K562 (cell line): ENCODE measurements around the gene TRNP1. TPM values are rescaled to one million over a fixed set of nuclear protein-coding genes. Genes with fewer than 3 reads are reported as not detected.
A peak's percentile ranks its signal among the peaks of the same experiment; 100 is the strongest.

Experiments used
- ADNP ChIP-seq: fragments of 200-800 bp; sonication (Bioruptor generic); IDR thresholded peaks from 2 replicates; pipeline ENCODE4 v1.6.1; 2016; ENCODE audit warnings: missing genetic modification characterization, missing compliant biosample characterization
- BCOR ChIP-seq: fragments of 450-650 bp; IDR thresholded peaks from 2 replicates; pipeline ENCODE4 v1.6.1; 2016
- CBX1 ChIP-seq: sonication (generic); IDR thresholded peaks from 2 replicates; pipeline ENCODE4 v1.6.1; 2016; ENCODE audit warnings: antibody characterized with exemption, low read depth, mild to moderate bottlenecking
- CHD4 ChIP-seq: fragments of 200-600 bp; sonication (generic); IDR thresholded peaks from 3 replicates; pipeline ENCODE4 v1.6.1; 2012; ENCODE audit warnings: low read depth, mild to moderate bottlenecking, mixed read lengths, low read length, inconsistent platforms; ENCODE audit not compliant: insufficient read depth, insufficient replicate concordance, poor library complexity, severe bottlenecking
- CREB1 ChIP-seq, 2 experiments: sonication (generic) in 1 of 2; formaldehyde crosslinking in 1 of 2; IDR thresholded peaks; 2 replicates each; pipeline versions ENCODE4 v1.6.1 to v1.8.0; 2012 to 2022; ENCODE audit warnings: inconsistent platforms in 1 of 2, mild to moderate bottlenecking in 1 of 2, missing genetic modification reagents in 1 of 2, moderate library complexity in 1 of 2
- CREM ChIP-seq: IDR thresholded peaks from 2 replicates; pipeline ENCODE4 v1.6.1; 2014; ENCODE audit warnings: antibody characterized with exemption, low read depth
- KDM1A ChIP-seq, 2 experiments: fragments of 450-650 bp; IDR thresholded peaks; 2 replicates each; pipeline ENCODE4 v1.6.1; 2016; ENCODE audit warnings: mild to moderate bottlenecking in 2 of 2
- PURB ChIP-seq: sonication (generic); formaldehyde crosslinking; IDR thresholded peaks from 2 replicates; pipeline ENCODE4 v1.9.0; 2021; ENCODE audit warnings: low read depth, mild to moderate bottlenecking, missing genetic modification reagents
- RBM25 ChIP-seq: fragments of 200-400 bp; formaldehyde crosslinking; IDR thresholded peaks from 2 replicates; pipeline ENCODE4 v1.6.1; 2018; ENCODE audit warnings: low read length, low read depth, moderate library complexity; ENCODE audit not compliant: severe bottlenecking
- SMARCA5 ChIP-seq: fragments of 450-650 bp; IDR thresholded peaks from 2 replicates; pipeline ENCODE4 v1.6.1; 2016
- TEAD4 ChIP-seq, 2 experiments: sonication (generic) in 1 of 2; formaldehyde crosslinking in 1 of 2; IDR thresholded peaks; 2 replicates each; pipeline versions ENCODE4 v1.6.1 to v1.8.0; 2012 to 2022; ENCODE audit warnings: borderline replicate concordance in 1 of 2, inconsistent platforms in 1 of 2, low read length in 1 of 2, mild to moderate bottlenecking in 1 of 2, missing genetic modification reagents in 1 of 2
- ZNF551 ChIP-seq: fragments of 250-450 bp; sonication (Bioruptor Pico); IDR thresholded peaks from 2 replicates; pipeline ENCODE4 v1.5.0; 2021; ENCODE audit warnings: mild to moderate bottlenecking, moderate library complexity
- polyA plus RNA-seq, 8 experiments: library from polyadenylated mRNA; depleted of rRNA in 4 of 8; stranded (reverse) in 5 of 8; unstranded in 3 of 8; fragments of >200 nt; fragmentation: Nextera tagmentation in 2 of 8; fragmentation: Illumina TruSeq in 1 of 8; extraction: Ambion mirVana in 2 of 8; extraction: Trizol in 1 of 8; gene quantifications; 2 replicates each; pipeline versions ENCODE4 v1.2.1 to v1.2.3, GENCODE V29; 2011 to 2014; ENCODE audit warnings: inconsistent platforms in 1 of 8, missing spikeins in 1 of 8
- total RNA-seq, 7 experiments: library from RNA; depleted of rRNA in 6 of 7; stranded (reverse); fragments of >200 nt in 6 of 7; fragmentation: Illumina TruSeq in 2 of 7; extraction: Trizol in 2 of 7; gene quantifications; 2 replicates each; pipeline versions ENCODE4 v1.2.1 to v1.2.3, GENCODE V29; 2011 to 2021; ENCODE audit warnings: low replicate concordance in 1 of 7
- TF ChIP-seq, protein P1 (sequence below), 2 experiments: fragments of 200-800 bp in 1 of 2; sonication (Bioruptor generic) in 1 of 2; sonication (generic) in 1 of 2; formaldehyde crosslinking in 1 of 2; IDR thresholded peaks in 1 of 2; conservative IDR thresholded peaks in 1 of 2; 2 replicates each; pipeline versions ENCODE4 v1.5.0 to v1.6.1; 2016 to 2020; ENCODE audit warnings: missing compliant biosample characterization in 1 of 2, missing genetic modification characterization in 1 of 2, missing genetic modification reagents in 1 of 2
- TF ChIP-seq, protein P2 (sequence below): sonication (generic); formaldehyde crosslinking; IDR thresholded peaks from 2 replicates; pipeline ENCODE4 v1.8.0; 2023; ENCODE audit warnings: missing genetic modification reagents, mild to moderate bottlenecking, borderline replicate concordance

TRNP1 gene
- total and polyA plus RNA-seq, 9 of the 15 experiments (the other 6 are each of a cell fraction or from before 2014, with no cell fraction given): 0.03 to 1.3 (median 0.95) TPM

DNA sequence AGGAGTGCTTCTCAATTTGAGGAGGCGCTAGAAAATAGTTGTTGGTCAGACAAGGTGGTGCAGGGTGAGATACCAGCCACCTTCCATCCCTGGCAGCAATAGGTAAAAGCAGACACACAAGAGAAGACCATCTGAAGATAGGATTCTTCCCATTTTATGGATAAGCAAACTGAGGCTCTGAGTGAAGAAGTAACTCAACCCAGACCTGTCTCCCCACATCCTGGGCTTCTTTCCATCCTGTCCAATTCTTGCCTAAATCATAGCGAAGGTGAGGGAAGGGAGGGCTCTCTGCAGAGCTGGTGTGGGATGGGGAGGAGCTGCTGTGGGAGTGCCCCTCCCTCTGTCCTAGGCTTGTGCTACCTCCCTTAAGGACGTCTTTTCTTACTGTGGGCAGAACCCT is 21.9 kb upstream of the TRNP1 start (continued):
- peak; percentile 97 for TF ChIP-seq RBM25
- no peak for TF ChIP-seq TEAD4 (IDR thresholded peaks at IDR 0.05; ENCODE audit: low read length)
- TF ChIP-seq TEAD4 (CRISPR knock-in tag; IDR thresholded peaks at IDR 0.05; ENCODE audit: borderline replicate concordance): no peak
- no peak for TF ChIP-seq PURB (CRISPR knock-in tag)
- TF ChIP-seq, protein P1, sequence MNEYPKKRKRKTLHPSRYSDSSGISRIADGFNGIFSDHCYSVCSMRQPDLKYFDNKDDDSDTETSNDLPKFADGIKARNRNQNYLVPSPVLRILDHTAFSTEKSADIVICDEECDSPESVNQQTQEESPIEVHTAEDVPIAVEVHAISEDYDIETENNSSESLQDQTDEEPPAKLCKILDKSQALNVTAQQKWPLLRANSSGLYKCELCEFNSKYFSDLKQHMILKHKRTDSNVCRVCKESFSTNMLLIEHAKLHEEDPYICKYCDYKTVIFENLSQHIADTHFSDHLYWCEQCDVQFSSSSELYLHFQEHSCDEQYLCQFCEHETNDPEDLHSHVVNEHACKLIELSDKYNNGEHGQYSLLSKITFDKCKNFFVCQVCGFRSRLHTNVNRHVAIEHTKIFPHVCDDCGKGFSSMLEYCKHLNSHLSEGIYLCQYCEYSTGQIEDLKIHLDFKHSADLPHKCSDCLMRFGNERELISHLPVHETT (CRISPR knock-in tag; conservative IDR thresholded peaks at IDR 0.05 in 1 of 2, IDR thresholded peaks at IDR 0.05 in 1 of 2): no peak
- TF ChIP-seq, protein P2, sequence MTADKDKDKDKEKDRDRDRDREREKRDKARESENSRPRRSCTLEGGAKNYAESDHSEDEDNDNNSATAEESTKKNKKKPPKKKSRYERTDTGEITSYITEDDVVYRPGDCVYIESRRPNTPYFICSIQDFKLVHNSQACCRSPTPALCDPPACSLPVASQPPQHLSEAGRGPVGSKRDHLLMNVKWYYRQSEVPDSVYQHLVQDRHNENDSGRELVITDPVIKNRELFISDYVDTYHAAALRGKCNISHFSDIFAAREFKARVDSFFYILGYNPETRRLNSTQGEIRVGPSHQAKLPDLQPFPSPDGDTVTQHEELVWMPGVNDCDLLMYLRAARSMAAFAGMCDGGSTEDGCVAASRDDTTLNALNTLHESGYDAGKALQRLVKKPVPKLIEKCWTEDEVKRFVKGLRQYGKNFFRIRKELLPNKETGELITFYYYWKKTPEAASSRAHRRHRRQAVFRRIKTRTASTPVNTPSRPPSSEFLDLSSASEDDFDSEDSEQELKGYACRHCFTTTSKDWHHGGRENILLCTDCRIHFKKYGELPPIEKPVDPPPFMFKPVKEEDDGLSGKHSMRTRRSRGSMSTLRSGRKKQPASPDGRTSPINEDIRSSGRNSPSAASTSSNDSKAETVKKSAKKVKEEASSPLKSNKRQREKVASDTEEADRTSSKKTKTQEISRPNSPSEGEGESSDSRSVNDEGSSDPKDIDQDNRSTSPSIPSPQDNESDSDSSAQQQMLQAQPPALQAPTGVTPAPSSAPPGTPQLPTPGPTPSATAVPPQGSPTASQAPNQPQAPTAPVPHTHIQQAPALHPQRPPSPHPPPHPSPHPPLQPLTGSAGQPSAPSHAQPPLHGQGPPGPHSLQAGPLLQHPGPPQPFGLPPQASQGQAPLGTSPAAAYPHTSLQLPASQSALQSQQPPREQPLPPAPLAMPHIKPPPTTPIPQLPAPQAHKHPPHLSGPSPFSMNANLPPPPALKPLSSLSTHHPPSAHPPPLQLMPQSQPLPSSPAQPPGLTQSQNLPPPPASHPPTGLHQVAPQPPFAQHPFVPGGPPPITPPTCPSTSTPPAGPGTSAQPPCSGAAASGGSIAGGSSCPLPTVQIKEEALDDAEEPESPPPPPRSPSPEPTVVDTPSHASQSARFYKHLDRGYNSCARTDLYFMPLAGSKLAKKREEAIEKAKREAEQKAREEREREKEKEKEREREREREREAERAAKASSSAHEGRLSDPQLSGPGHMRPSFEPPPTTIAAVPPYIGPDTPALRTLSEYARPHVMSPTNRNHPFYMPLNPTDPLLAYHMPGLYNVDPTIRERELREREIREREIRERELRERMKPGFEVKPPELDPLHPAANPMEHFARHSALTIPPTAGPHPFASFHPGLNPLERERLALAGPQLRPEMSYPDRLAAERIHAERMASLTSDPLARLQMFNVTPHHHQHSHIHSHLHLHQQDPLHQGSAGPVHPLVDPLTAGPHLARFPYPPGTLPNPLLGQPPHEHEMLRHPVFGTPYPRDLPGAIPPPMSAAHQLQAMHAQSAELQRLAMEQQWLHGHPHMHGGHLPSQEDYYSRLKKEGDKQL (CRISPR knock-in tag): no peak
- no peak for TF ChIP-seq CREB1 (IDR thresholded peaks at IDR 0.05)
- no peak for TF ChIP-seq CREB1 (CRISPR knock-in tag; IDR thresholded peaks at IDR 0.05)
- peak; percentile 62 for TF ChIP-seq SMARCA5
- peak; percentile 67 to 83; a peak in 3 of 4 replicates for TF ChIP-seq KDM1A (IDR thresholded peaks at IDR 0.05)
- TF ChIP-seq ADNP (tag): peak; percentile 70; the same call in 1 of the 2 replicates
- no peak for TF ChIP-seq CREM
- peak; percentile 77 for TF ChIP-seq CHD4
- peak; percentile 70; the same call in 1 of the 2 replicates for TF ChIP-seq CBX1
- no peak for TF ChIP-seq ZNF551 (CRISPR knock-in tag)
- TF ChIP-seq BCOR: peak; percentile 93
